HPDE6-E6E7 (cell line): Measurements from ENCODE around the gene CHAC1.
"Not testable (repeated sequence)": the region's sequence is repeated elsewhere in the genome, so short reads cannot be mapped to it uniquely, and the experiment has no call there.

Experiments
- DNase-seq: peaks from one replicate; pipeline ENCODE4 v3.0.0; 2011; ENCODE audit warnings: missing footprints; ENCODE audit errors: extremely low spot score

The CHAC1 gene

GRCh38 chr15:40937762-40938535 lies 15.3 kb upstream of the CHAC1 start:
- DNase-seq = peak; percentile 70

GRCh38 chr15:40938536-40938870 lies 14.8 kb upstream of the CHAC1 start:
- DNase-seq = no peak

- DNase-seq = no peak
Observed at GRCh38 chr15:40940296-40940801, 12.9 kb upstream of the CHAC1 start.

- DNase-seq = no peak
Observed at GRCh38 chr15:40941068-40941527, 12.2 kb upstream of the CHAC1 start.

- DNase-seq = peak; percentile 75
Observed at GRCh38 chr15:40941528-40942336, 11.5 kb upstream of the CHAC1 start.

- no peak for DNase-seq
Observed at GRCh38 chr15:40942337-40942854, 10.9 kb upstream of the CHAC1 start.

GRCh38 chr15:40942878-40943277 lies 10.4 kb upstream of the CHAC1 start:
- DNase-seq = no peak

- no peak for DNase-seq
Observed at GRCh38 chr15:40943764-40944365, 9.4 kb upstream of the CHAC1 start.

GRCh38 chr15:40944510-40945296 lies 8.6 kb upstream of the CHAC1 start:
- no peak for DNase-seq

- no peak for DNase-seq
Observed at GRCh38 chr15:40948706-40949473, 4.4 kb upstream of the CHAC1 start.

- DNase-seq = no peak
Observed at GRCh38 chr15:40949756-40950207, 3.5 kb upstream of the CHAC1 start.

GRCh38 chr15:40951764-40952163 lies 1.5 kb upstream of the CHAC1 start:
- no peak for DNase-seq

- no peak for DNase-seq
Observed at GRCh38 chr15:40952301-40952900, 870 bp upstream of the CHAC1 start.

GRCh38 chr15:40953713-40954074 lies 423 bp downstream of the CHAC1 start:
- DNase-seq = no peak

GRCh38 chr15:40954158-40954848 lies 1.0 kb downstream of the CHAC1 start:
- not testable (repeated sequence) for DNase-seq

GRCh38 chr15:40955141-40955903 lies 2.1 kb downstream of the CHAC1 start:
- DNase-seq = no peak

- DNase-seq = no peak
Observed at GRCh38 chr15:40955930-40956540, 2.8 kb downstream of the CHAC1 start.

- DNase-seq = no peak
Observed at GRCh38 chr15:40956541-40956982, 3.3 kb downstream of the CHAC1 start.
